GM21576 (cell line): Measurements from ENCODE around the gene FYN.
A peak's percentile ranks its signal among the peaks of the same experiment; 100 is the strongest.

ENCODE experiments used
- ATAC-seq: cut with Tn5 transposase; IDR thresholded peaks from one replicate; pipeline ENCODE4 v1.9.1; 2021; ENCODE audit warnings: mild to moderate bottlenecking, moderate library complexity; ENCODE audit not compliant: unreplicated experiment

The FYN gene

GRCh38 chr6:111772381-111772780 is 100.9 kb downstream of the FYN start:
- ATAC-seq = no peak

GRCh38 chr6:111771629-111772028 is 101.6 kb downstream of the FYN start:
- ATAC-seq = no peak

- ATAC-seq = no peak
These were observed 102.2 kb downstream of the FYN start for GRCh38 chr6:111771094-111771432.

- no peak for ATAC-seq
These were observed 102.8 kb downstream of the FYN start for GRCh38 chr6:111770263-111771093.

- ATAC-seq = no peak
These were observed 103.7 kb downstream of the FYN start for GRCh38 chr6:111769365-111770152.

- ATAC-seq = no peak
These were observed 104.9 kb downstream of the FYN start for GRCh38 chr6:111768431-111768770.

- ATAC-seq = no peak
These were observed 105.4 kb downstream of the FYN start for GRCh38 chr6:111767752-111768430.

- no peak for ATAC-seq
These were observed 106.9 kb downstream of the FYN start for GRCh38 chr6:111766201-111766857.

- ATAC-seq = no peak
These were observed 107.5 kb downstream of the FYN start for GRCh38 chr6:111765763-111766162.

GRCh38 chr6:111764238-111765175 is 108.7 kb downstream of the FYN start:
- ATAC-seq = peak; percentile 77

GRCh38 chr6:111763381-111763780 is 109.9 kb downstream of the FYN start:
- no peak for ATAC-seq

GRCh38 chr6:111761783-111762312 is 111.4 kb downstream of the FYN start:
- ATAC-seq = peak; percentile 44

GRCh38 chr6:111761212-111761611 is 112.0 kb downstream of the FYN start:
- no peak for ATAC-seq

- ATAC-seq = no peak
These were observed 113.1 kb downstream of the FYN start for GRCh38 chr6:111759836-111760785.

- no peak for ATAC-seq
These were observed 113.9 kb downstream of the FYN start for GRCh38 chr6:111759331-111759835.

GRCh38 chr6:111758608-111759329 is 114.5 kb downstream of the FYN start:
- ATAC-seq = no peak

GRCh38 chr6:111757342-111757741 is 115.9 kb downstream of the FYN start:
- no peak for ATAC-seq

- no peak for ATAC-seq
These were observed 118.8 kb downstream of the FYN start for GRCh38 chr6:111754423-111754822.
